H1 (cell line): Measurements from ENCODE around the gene MTNR1A.

Source experiments
- PHF8 ChIP-seq: fragments of 200-600 bp; sonication (generic); conservative IDR thresholded peaks from 2 replicates; pipeline ENCODE4 v1.7.1; 2012; ENCODE audit warnings: low read depth, mild to moderate bottlenecking, inconsistent platforms, low read length, moderate library complexity
- TF ChIP-seq, protein P1 (sequence below), 3 experiments: IDR thresholded peaks; 1 replicate in 2 of 3; 2 replicates in 1 of 3; pipeline versions ENCODE4 v1.5.1 to v1.6.1; 2011; ENCODE audit warnings: low read length in 3 of 3, mild to moderate bottlenecking in 3 of 3, inconsistent platforms in 2 of 3, low read depth in 1 of 3, moderate library complexity in 1 of 3; ENCODE audit not compliant: insufficient read depth in 1 of 3; ENCODE audit errors: control extremely low read depth in 1 of 3

DNA sequence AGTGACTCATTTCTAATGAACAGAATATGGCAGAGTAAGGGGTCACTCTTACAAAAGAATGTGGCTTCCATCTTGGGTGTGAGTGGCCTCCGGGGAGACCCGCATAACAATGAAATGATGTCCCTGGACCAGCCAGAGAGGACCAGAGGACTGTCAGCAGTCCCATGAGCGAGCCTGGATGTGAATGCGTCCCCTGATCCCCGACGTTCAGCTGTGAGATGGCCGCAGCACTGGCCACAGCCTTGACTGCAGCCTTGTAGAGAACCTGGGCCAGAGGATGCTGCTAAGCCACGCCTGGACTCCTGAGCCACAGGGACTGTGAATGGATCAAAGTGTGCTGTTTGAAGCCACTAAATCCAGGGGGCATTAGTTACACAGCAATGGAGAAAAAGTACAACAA is 53.8 kb downstream of the MTNR1A start:
- TF ChIP-seq PHF8: no peak
- TF ChIP-seq, protein P1, sequence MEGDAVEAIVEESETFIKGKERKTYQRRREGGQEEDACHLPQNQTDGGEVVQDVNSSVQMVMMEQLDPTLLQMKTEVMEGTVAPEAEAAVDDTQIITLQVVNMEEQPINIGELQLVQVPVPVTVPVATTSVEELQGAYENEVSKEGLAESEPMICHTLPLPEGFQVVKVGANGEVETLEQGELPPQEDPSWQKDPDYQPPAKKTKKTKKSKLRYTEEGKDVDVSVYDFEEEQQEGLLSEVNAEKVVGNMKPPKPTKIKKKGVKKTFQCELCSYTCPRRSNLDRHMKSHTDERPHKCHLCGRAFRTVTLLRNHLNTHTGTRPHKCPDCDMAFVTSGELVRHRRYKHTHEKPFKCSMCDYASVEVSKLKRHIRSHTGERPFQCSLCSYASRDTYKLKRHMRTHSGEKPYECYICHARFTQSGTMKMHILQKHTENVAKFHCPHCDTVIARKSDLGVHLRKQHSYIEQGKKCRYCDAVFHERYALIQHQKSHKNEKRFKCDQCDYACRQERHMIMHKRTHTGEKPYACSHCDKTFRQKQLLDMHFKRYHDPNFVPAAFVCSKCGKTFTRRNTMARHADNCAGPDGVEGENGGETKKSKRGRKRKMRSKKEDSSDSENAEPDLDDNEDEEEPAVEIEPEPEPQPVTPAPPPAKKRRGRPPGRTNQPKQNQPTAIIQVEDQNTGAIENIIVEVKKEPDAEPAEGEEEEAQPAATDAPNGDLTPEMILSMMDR (IDR thresholded peaks at IDR 0.05; ENCODE audit: control extremely low read depth in 1 of 3, insufficient read depth in 1 of 3, low read depth in 1 of 3, low read length in 3 of 3): no peak
